WTC11 (cell line): ENCODE results near the gene MRO.

Experiments used
- CTCF ChIP-seq: fragments of 200-600 bp; IDR thresholded peaks from 2 replicates; pipeline ENCODE4 v1.8.0; 2022; ENCODE audit warnings: antibody characterized with exemption
- IRF2 ChIP-seq: sonication (generic); formaldehyde crosslinking; IDR thresholded peaks from 2 replicates; pipeline ENCODE4 v1.8.0; 2022; ENCODE audit warnings: low read depth, missing genetic modification reagents, borderline replicate concordance
- JUN ChIP-seq: sonication (generic); formaldehyde crosslinking; IDR thresholded peaks from 2 replicates; pipeline ENCODE4 v1.8.0; 2023; ENCODE audit warnings: mild to moderate bottlenecking, missing genetic modification reagents
- MAX ChIP-seq: sonication (generic); formaldehyde crosslinking; IDR thresholded peaks from 2 replicates; pipeline ENCODE4 v1.8.0; 2022; ENCODE audit warnings: mild to moderate bottlenecking, missing genetic modification reagents
- MLX ChIP-seq: sonication (generic); formaldehyde crosslinking; IDR thresholded peaks from 2 replicates; pipeline ENCODE4 v1.8.1; 2023; ENCODE audit warnings: mild to moderate bottlenecking, missing genetic modification reagents, moderate library complexity
- ZNF232 ChIP-seq: sonication (generic); formaldehyde crosslinking; IDR thresholded peaks from 2 replicates; pipeline ENCODE4 v1.8.0; 2022; ENCODE audit warnings: mild to moderate bottlenecking, missing genetic modification reagents
- ZNF317 ChIP-seq: sonication (generic); formaldehyde crosslinking; IDR thresholded peaks from 2 replicates; pipeline ENCODE4 v1.8.1; 2023; ENCODE audit warnings: low read depth, mild to moderate bottlenecking, moderate library complexity, missing genetic modification reagents, borderline replicate concordance

GRCh38 chr18:50859793-50860555 is 40.2 kb upstream of the MRO start:
- TF ChIP-seq JUN (CRISPR knock-in tag) (no peak), CTCF (no peak), MAX (no peak), MLX (CRISPR knock-in tag) (no peak), ZNF232 (CRISPR knock-in tag) (no peak), IRF2 (CRISPR knock-in tag) (no peak), ZNF317 (CRISPR knock-in tag) (no peak)
